Jurkat, Clone E6-1 (cell line): ENCODE measurements around the gene CACNB1.

ENCODE experiments used
- DNase-seq: peaks from one replicate; pipeline ENCODE4 v3.0.0-alpha.2; 2011; ENCODE audit warnings: low read depth, low spot score
- H3K4me3 ChIP-seq: 2 replicates; pipeline ENCODE4 v1.5.1; 2011; ENCODE audit warnings: mild to moderate bottlenecking, low read length, control low read depth, moderate library complexity

Gene CACNB1

GRCh38 chr17:39165841-39166349 is 31.6 kb downstream of the CACNB1 start, which contains the start of gene ARL5C:
ARL5C (minus strand) TSS chr17:39166161; CDS start chr17:39165760, 401 bp downstream.
- no peak within 1 kb of the TSS; the same call in 1 of the 2 replicates for H3K4me3 ChIP-seq
- DNase-seq, result no peak

DNA sequence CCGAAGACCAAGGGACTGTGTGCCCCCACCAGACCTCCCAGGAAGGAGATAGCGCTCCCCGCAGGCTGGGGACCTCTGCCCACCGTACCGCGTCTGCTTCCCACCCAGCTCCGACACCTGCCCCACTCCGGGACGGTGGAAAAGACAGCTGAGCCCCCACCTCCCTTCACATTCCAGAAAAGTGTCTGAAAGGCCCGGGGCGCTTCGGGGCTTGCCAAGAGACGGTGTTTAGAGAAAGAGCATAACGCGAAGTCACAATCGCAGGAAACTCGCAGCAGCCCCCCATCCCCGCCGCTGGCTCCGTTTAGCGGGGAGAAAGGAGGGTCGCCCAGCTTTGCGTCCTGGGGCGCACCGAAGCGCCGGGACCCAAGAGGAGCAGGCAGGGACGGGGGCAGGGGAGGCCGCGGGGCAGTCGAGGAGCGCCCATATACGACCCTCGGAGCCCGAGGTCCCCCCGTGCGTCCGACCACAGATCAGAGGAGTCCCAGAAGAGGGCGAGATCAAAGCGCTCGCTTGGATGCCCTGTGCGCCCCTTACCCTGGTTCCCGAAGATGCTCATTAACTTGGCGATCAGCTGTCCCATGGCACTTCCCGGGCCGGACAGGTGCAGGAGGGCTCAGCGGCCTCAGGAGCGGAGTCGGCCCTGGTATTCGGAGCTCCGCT is 32.2 kb downstream of the CACNB1 start:
- H3K4me3 ChIP-seq, result no peak overlapping the region
- DNase-seq, result no peak

- peak; percentile 80 for DNase-seq
- peak overlapping the region; percentile 31 for H3K4me3 ChIP-seq
These were observed 32.8 kb downstream of the CACNB1 start for GRCh38 chr17:39164675-39165143.

GRCh38 chr17:39161962-39162361 is 35.5 kb downstream of the CACNB1 start:
- peak; percentile 61 for DNase-seq
- H3K4me3 ChIP-seq, result no peak overlapping the region

- no peak for DNase-seq
These were observed 38.8 kb downstream of the CACNB1 start for GRCh38 chr17:39158623-39159022.

DNA sequence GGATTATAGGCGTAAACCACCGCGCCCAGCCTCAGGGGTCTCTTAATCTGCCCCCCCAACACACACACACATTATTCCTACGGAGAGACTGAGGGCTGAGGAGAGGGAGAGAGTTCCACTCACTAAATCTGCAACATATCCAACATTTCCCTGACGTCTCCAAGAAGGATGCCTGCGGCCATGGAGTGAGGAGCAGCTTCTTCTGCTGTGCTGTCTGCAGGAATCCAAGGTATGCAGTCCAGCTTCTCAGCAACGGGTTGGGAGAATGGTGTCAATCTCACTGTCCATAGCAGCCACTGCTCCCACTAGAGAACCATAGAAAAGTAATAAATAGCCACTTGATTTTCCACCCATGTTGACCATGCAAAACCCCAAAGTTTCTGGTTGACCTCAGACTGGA is 41.0 kb downstream of the CACNB1 start:
- DNase-seq, result no peak

More at GRCh38 chr17:39158623-39159022, 38.8 kb downstream of the CACNB1 start:
- H3K4me3 ChIP-seq, result no peak overlapping the region

DNA sequence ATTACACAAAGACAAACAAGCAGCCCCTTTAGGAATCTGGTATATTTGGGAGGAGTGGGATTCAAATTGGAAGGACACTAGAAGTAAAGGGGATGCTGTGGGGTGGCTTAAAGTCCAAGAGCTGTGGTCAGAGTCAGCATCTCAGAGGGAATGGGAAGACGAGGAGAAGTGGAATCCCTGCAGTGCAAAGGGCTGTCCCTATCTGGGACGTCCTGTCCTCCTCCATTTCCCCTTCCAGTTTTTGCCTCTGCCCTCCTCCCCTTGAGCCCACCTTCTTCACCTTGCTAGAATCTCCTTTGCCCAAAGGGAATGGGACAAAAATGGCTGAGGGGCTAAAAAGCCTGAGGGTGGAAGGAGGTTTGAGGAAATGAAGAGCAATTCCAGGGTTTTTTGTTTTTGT is 41.8 kb downstream of the CACNB1 start:
- H3K4me3 ChIP-seq, result no peak overlapping the region
- no peak for DNase-seq

More for the DNA sequence above, 41.0 kb downstream of the CACNB1 start:
- no peak overlapping the region for H3K4me3 ChIP-seq

DNA sequence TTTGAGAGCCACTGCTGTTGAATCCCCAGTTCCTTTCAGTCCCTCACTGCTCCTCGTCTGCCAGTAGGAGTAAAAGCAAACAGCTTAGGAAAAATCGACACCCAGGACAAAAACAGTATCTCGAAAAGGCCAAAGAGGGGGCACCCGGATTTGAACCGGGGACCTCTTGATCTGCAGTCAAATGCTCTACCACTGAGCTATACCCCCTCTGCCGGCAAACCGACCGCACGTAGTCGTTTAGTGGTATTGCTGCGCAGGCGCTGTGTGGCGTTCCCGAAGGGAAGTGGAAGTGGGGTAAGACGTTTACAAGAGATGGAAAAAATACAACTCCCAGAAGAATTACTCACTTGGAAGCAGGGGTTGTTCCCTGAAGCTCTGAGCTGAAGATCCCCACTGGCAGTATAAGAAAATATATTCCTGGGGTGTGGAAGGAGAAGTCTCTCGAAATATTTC is 43.8 kb downstream of the CACNB1 start:
- H3K4me3 ChIP-seq, result peak overlapping the region; percentile 74
- peak; percentile 80 for DNase-seq

DNA sequence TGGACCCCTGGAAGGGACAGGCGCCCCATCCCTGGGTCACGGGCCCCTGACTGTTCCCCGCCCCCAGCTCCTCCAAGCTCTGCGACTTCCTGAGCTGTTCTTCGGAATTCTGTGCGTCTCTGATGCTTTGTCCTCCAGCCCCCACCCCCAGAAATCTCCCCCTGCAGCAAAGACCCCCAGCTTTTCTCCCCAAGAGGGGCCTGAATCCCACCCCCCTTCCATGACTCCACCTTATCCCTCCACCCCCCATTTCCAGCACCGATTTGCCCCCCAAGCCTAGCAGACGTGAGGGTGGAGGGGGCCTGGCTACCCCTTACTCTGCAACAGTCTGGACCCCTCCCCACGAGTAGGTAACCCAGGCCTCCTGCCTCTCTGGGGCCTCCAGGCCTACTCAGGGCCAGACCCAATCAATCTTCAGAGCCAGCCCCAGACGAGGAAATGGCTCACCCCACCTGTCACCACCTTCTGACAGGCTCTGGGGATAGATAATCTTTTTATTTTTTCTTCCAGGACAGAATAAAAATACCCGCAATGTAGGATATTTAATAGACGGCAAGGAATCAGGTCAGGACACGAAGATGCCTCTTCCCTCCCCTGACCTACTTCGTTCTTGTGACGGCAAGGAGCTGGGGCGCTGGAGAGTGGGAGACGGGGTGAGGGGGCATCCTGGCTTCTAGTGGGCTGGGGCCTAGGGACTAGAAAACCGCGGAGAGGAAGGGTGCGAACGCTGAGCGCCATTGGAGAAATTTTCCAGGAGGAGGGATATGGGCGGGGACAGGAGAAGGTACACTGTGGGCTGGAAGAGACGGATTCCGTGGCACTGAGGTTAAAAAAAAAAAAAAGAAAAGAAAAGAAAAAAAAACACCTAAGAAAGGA is 45.3 kb downstream of the CACNB1 start:
- no peak for DNase-seq
- H3K4me3 ChIP-seq, result peak overlapping the region; percentile 74

DNA sequence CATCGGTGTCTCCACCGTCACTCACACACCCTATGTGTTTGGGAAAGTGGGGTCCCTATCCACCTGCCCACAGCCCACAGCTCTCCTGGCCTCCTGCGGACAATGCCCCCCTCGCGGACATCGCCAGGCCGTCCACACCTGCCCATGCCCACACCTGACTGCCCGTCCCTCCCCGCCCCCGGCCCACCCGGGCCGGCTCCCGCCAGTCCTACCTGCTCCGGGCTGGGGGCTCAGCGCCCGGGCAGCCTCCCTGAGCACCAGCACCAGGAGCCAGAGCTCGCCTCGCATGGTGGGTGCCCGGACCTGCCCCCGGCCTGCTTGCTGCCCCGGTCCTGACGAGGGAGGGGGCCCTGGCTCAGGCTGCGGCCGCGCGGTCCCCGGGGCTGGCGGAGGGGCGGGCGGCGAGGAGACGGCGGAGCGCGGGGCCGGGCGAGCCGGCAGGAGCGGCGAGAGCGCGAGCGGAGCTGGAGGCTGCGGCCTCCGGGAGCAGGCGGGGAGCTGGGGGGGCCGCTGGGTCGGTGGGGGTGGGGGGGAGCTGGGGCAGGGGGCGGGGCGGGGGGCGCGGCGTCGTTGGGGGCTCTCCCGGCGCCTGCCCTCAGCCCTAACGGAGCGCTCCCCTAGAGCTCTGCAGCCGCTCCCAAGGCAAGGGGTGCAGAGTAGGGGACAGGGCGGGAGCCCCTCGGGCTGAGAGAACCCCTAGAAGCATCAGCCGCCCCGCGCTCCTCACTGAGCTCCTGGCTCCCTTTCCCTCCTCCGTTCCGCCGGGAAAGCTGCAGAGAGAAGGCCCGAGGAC is 46.1 kb downstream of the CACNB1 start, which contains the start of gene PLXDC1:
Gene PLXDC1, minus strand, starts transcription at position 488 of the 793 bp plus-strand sequence. Its CDS starts 200 bp downstream, at position 288.
- DNase-seq, result no peak
- H3K4me3 ChIP-seq, result peak within 1 kb of the TSS; percentile 74

GRCh38 chr17:39150795-39151149 is 46.7 kb downstream of the CACNB1 start:
- H3K4me3 ChIP-seq, result no peak overlapping the region
- no peak for DNase-seq

- no peak for DNase-seq
- H3K4me3 ChIP-seq, result no peak overlapping the region
These were observed 47.3 kb downstream of the CACNB1 start for GRCh38 chr17:39150104-39150634.

GRCh38 chr17:39147221-39148185 is 50.0 kb downstream of the CACNB1 start:
- no peak for DNase-seq
- no peak overlapping the region for H3K4me3 ChIP-seq

GRCh38 chr17:39146273-39146672 is 51.2 kb downstream of the CACNB1 start:
- no peak for DNase-seq
- no peak overlapping the region for H3K4me3 ChIP-seq

DNA sequence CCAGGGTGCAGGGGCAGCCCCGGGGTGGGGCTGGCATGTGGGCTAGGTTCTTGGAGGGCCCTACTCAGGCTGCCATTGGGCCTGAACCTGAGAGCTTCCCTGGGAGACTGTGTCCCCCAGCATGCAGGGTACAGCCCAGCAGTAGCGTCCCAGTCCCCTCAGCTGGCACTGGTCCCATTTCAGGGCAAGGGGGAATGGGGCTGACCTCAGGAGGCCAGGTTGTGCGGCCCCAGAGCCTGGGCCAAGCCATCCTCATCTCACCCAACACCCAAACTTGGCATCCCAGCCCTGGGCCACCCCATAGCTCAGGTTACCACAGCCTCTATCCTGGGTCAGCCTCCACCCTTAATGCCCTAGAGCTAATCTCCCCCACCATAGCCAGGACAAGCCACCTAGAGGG is 52.3 kb downstream of the CACNB1 start:
- H3K4me3 ChIP-seq, result no peak overlapping the region
- no peak for DNase-seq

DNA sequence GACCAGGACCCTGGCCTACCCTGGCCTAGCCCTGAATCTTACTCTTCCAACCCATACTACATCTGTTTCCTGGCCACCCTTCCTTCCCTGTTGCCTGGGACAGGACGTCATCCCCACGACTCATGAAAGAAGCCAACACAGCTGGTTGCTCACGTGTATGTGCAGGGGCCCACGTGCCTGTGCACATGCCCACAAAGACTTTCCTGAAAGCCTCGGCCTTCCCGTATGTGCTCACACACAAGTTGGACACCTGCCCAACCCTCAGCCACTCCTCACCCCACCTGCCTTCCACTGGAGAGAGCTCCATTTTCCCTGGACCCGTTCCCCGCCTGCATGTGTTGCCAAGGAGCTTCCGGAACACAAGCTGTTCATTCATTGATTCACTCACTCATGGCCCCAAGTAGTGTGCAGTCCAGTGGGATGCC is 53.0 kb downstream of the CACNB1 start:
- H3K4me3 ChIP-seq, result no peak overlapping the region
- no peak for DNase-seq

DNA sequence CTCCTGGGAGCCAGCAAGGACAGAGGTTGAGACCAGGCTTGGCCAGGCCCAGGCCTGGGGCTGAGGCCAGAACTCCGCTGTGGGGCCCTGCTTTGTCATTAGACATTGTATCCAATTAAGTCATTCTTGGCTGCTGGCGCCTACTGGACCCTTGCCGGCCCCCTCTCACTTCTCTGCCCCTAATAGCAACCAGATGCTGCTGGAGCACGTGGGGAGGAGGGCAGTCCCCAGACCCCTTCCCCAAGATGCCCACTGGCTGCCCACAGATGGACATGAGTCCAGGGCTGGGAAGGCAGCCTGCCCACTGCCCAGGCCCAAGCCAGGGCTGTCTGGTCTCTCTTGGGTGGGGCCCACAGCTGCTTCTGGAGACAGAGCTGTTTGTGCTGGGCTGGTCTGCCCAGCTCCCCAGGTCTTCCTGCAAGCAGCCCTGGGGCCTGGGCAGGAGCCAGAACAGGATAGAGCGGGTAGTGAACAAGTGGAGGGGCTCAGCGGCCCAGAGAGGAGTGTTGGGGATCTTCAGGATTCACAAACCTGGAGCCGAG is 53.8 kb downstream of the CACNB1 start:
- DNase-seq, result no peak
- H3K4me3 ChIP-seq, result no peak overlapping the region
